Heart left ventricle (tissue), 13 donors: ENCODE data around the gene NTM.

ENCODE experiments used
- POLR2A ChIP-seq, 2 donors: fragments of 450-650 bp; IDR thresholded peaks; one replicate each; pipeline ENCODE4 v1.6.1; 2017; ENCODE audit warnings: antibody characterized with exemption in 2 of 2, mild to moderate bottlenecking in 2 of 2, moderate library complexity in 2 of 2
- TF ChIP-seq, protein P1 (sequence below), 12 donors: fragments of 200-600 bp; sonication (generic) in 4 of 12; IDR thresholded peaks; one replicate each; pipeline versions ENCODE4 v1.5.0 to v1.8.0; 2018 to 2022; ENCODE audit warnings: antibody characterized with exemption in 12 of 12, mild to moderate bottlenecking in 5 of 12
- donor health status: ischemic (EF 13 %, LVEDD 7.1; RV severe dilation, severe dysfunction).
- donor health status: DM: no; HTN: yes; CAD: no.
- donor health status: DM: no; HTN: no; CAD: no.
- donor health status: ischemic (EF 25% LVEDD 6.9; RV normal size, moderate dysfunction).
- donor health status: ischemic (EF 25% LVEDD 5.7; RV mildly dilated, moderate dysfunction).
- donor health status: ischemic (EF 35%, LVEDD 5.7; RV mildly dilated, moderate dysfunction).
- donor health status: nonischemic (EF 11% LVEDD 7.7; RV severe dilation, severe dysfunction).
- donor health status: DM: yes; HTN: yes; CAD: no.
- donor health status: PGD.
- donor health status: ischemic (EF 29% LVEDD 5.4; RV normal size, mild dysfunction).
- donor health status: nonischemic (EF 23%, LVEDD 6.1; RV moderate dilation, normal function).

DNA sequence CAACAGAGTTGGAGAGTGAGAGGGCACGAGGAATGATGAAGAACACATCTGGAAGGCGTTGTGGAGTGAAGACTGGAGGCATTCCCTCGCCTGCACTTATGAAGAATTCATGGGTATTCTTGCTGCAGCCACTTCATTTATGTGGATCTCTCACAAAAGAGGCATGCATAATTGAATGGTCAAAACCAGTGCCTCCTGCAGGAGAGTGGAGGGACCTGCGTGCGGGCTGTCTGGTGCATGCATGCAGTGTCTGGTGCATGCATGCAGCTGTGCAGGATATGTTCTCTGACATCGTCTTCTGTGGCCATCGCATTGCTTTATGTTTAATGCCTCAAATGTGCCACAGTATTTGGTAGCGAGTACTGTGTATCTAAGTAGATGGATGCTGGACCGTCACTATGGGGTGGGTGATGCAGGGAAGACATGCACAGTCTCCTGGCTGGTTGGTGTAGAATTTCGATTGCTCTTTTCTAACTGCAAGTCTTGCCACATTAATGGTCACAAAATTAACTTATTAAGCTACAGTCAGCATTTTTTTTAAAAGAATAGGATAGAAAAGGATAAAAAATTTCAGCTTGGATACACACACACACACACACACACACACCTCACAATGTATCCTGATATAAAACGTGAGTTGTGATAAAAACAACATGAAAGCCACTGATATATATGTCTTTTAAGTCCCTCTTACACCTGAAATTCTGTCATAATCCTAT lies 20.9 kb upstream of the NTM start:
- TF ChIP-seq, protein P1, sequence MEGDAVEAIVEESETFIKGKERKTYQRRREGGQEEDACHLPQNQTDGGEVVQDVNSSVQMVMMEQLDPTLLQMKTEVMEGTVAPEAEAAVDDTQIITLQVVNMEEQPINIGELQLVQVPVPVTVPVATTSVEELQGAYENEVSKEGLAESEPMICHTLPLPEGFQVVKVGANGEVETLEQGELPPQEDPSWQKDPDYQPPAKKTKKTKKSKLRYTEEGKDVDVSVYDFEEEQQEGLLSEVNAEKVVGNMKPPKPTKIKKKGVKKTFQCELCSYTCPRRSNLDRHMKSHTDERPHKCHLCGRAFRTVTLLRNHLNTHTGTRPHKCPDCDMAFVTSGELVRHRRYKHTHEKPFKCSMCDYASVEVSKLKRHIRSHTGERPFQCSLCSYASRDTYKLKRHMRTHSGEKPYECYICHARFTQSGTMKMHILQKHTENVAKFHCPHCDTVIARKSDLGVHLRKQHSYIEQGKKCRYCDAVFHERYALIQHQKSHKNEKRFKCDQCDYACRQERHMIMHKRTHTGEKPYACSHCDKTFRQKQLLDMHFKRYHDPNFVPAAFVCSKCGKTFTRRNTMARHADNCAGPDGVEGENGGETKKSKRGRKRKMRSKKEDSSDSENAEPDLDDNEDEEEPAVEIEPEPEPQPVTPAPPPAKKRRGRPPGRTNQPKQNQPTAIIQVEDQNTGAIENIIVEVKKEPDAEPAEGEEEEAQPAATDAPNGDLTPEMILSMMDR (IDR thresholded peaks at IDR 0.05): no peak
- no peak for TF ChIP-seq POLR2A (IDR thresholded peaks at IDR 0.05)
